NCI-H226 (cell line): Measurements from ENCODE around the gene ENTPD8.

Experiments
- DNase-seq: peaks from one replicate; pipeline ENCODE4 v3.0.0-alpha.2; 2015

The ENTPD8 gene, protein sequence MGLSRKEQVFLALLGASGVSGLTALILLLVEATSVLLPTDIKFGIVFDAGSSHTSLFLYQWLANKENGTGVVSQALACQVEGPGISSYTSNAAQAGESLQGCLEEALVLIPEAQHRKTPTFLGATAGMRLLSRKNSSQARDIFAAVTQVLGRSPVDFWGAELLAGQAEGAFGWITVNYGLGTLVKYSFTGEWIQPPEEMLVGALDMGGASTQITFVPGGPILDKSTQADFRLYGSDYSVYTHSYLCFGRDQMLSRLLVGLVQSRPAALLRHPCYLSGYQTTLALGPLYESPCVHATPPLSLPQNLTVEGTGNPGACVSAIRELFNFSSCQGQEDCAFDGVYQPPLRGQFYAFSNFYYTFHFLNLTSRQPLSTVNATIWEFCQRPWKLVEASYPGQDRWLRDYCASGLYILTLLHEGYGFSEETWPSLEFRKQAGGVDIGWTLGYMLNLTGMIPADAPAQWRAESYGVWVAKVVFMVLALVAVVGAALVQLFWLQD

DNA sequence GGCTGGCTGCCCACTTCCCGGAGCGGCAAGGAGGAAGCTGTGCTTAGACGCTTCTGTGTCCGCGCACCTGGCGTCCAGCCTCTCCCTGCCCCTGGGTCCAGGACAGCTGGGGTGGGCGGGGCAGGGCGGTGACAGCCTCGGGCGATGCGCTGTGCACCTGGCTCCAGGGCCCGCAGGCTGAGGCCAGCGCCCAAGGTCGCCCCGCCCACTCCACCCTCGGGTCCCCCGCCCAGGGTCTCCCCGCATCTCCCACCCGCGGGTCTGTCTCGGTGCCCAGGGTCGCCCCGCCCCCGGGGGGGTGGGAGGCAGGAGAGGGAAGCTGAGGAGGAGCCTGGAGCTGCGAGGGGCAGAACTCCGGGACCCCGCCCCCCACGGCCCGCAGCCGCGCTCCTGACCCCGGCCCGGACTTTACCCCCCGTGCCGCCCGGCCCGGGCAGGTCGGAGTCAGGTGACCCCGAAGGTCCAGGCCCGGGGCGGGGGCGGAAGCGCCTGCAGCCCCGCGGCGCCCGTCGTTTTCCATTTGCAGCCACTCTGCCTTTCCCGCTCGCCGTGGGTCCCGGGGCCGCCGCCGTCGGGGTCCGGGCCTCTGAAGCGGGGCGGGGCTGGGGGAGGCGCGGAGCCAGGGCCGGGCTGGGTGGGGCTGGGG, at the start of gene ENTPD8:
Gene ENTPD8 (minus strand): TSS at position 69 of the 646 bp plus-strand sequence. CDS start 3,072 bp downstream, outside the sequence.
- DNase-seq = peak; percentile 18

GRCh38 chr9:137490532-137491186, 49.5 kb upstream of the ENTPD8 start:
- DNase-seq = no peak

- DNase-seq = no peak
Observed at GRCh38 chr9:137488906-137489305, 47.7 kb upstream of the ENTPD8 start.

GRCh38 chr9:137488327-137488653, 47.1 kb upstream of the ENTPD8 start:
- DNase-seq = no peak

- no peak for DNase-seq
Observed at GRCh38 chr9:137487454-137488326, 46.5 kb upstream of the ENTPD8 start.

- DNase-seq = no peak
Observed at GRCh38 chr9:137486545-137487453, 45.6 kb upstream of the ENTPD8 start.

- DNase-seq = no peak
Observed at GRCh38 chr9:137486141-137486490, 45.0 kb upstream of the ENTPD8 start.

DNA sequence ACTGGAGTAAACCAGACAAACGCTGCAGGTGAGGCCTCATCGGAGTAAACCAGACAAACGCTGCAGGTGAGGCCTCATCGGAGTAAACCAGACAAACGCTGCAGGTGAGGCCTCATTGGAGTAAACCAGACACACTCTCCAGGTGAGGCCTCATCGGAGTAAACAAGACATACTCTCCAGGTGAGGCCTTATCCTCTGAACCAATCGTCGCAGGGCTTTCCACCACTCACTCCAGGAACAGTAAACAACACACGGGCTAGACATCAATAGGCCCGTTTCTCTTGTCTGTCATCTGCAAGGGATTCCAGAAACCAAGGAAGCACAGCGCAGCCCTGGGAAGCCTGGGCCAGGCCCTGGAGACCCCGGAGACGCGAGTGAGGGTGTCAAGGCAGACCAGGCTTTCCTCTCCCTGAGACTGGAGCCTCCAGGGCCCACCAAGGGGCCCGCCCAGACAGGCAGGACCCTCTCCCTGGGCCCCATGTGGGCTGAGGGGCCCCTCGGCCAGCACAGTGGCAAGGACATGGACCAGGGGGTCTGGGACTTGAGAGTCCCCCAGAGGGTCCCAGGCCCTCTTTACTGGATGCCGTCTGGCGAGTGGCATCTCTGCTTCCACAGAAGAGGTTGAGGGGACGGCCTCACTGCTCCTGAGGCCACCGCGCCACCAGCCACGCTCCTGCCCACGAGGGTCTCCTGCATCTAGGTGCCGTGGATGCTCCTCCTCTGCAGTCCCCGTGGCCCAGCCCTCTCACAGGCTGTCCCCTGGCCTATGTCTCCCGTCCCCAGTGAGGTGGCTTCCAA, 44.4 kb upstream of the ENTPD8 start:
- DNase-seq = no peak

DNA sequence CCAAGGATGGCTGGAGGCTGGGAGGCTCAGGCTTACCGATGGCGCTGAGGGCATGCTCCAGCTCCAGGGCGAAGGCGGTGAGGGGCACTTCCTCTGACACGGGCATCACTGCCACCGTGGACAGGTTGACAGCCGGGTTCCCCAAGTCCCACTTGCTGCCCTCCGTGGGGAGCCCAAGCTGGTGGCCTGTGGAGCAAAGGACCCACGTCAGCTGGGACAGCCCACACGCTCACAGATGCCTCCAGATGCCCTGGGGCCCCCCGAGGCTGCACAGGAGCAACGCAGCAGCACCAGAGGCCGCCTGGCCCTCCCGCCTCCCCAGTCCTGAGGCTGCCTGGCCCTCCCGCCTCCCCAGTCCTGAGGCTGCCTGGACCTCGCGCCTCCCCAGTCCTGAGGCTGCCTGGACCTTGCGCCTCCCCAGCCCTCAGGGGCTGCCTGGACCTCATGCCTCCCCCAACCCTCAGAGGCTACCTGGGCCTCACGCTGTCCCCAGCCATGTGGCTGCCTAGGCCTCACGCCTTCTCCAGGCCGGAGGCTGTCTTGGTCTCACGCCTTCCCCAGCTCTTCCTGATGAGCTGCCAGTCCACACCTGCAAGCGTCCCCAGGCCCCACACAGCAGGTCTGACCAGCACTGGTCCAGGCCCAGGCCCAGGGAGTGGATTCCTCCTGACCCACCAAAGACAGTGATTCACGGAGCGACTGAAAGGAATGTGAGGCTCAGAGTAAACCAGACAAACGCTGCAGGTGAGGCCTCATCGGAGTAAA, 43.6 kb upstream of the ENTPD8 start:
- no peak for DNase-seq

GRCh38 chr9:137482094-137482781, 41.1 kb upstream of the ENTPD8 start:
- peak; percentile 88 for DNase-seq

- DNase-seq = no peak
Observed at GRCh38 chr9:137480686-137481683, 39.8 kb upstream of the ENTPD8 start.

- no peak for DNase-seq
Observed at GRCh38 chr9:137479892-137480685, 38.9 kb upstream of the ENTPD8 start.

GRCh38 chr9:137478962-137479861, 38.1 kb upstream of the ENTPD8 start:
- no peak for DNase-seq

DNA sequence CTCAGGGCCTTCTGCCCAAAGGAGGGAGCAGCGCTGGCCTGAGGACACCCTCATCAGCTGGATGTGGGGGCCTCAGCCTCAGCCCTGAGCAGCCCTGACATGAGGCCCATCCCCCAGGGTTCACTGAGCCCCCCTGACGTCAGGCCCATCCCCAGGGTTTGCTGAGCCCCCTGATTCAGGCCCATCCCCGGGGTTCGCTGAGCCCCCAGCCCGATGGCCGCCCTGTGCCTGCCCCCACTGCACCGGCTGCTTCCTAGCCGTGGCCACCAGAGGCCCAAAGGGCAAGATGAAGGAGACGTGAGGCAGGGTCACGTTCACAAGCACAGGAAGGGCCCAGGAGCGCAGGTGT, 37.4 kb upstream of the ENTPD8 start:
- no peak for DNase-seq

DNA sequence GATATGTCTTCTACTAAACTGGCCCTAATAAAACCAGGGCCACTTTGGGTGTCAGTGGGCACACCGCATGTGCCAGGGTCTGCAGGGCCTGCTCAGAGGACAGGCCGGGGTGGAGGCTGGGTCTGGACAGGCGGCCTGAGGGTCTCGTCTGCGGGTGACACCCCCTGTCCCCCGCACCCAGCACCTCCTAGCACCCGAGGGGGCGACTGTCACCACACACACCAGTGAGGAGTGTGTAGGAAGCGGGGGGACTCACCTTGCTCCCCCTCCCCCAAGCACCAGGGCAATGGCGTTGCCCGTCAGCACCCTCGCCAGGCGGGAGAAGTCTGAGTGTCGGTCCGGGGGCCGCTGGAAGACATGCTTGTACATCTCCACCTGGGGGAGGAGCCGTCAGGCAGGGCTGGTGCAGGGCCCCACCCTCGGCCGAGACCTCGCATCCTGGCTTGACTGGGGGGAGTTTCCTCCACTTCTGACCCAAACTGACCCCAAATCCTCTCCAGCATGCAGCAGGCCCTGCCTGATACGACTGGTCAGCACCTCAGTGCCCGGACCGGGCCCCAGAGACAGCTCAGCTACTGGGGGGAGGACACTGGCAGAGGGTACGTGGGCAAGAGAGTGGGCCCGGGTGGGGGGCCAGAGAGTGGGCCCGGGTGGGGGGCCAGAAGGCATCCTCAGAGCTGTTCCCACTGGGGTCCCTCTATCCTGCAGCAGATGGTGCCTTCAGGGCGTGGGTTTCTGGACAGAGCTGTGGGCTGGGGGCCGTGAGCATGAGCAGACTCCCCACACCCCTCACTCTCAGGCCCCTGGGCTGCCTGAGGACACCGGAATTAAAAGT, 36.8 kb upstream of the ENTPD8 start:
- DNase-seq = no peak
